ENCODE data around the gene AP3D1. TPM values are rescaled to one million over a fixed set of nuclear protein-coding genes. Genes with fewer than 3 reads are reported as not detected.
A peak's percentile ranks its signal among the peaks of the same experiment; 100 is the strongest.

The AP3D1 gene
- total RNA-seq, 1 donor from 2014 or later, result 146 TPM

DNA sequence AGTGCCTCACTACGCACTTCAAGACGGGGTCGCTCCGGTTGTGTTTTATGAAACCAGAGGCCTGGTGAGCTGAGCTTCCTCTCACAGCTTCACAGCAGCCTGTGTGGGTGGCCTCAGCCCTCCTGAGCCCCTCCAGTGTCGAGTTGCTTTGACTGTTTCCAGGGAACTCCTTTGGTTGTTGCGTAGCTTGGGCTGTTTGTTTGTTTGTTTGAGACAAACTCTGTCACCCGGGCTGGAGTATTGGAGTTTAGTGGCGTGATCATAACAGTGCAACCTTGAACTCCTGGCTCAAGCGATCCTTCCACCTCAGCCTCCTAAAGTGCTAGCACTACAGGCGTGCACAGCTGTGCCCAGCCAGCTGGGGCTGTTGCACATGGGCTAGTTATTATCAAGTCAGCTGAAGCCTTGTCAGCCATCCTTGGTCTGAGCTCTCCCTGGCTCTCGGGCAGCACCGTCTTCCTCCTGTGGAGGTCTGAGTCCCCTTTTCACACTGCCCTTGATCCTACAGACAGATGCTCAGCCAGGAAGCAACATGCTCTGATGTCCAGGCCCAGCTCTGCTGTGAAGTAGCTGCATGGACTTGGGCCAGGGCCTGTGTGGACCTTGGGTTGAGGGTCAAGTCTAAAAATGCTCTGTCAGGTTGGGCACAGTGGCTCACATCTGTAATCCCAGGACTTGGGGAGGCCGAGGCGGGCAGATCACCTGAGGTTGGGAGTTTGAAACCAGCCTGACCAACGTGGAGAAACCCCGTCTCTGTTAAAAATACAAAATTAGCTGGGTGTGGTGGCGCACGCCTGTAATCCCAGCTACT is 22.6 kb upstream of the AP3D1 start:
- Mint-ChIP-seq H3K36me3 (ENCODE audit: low read depth) (no peaks in the 10 kb centered on the region), H3K27me3 (ENCODE audit: low read depth) (no peaks in the 10 kb centered on the region), H3K27ac (ENCODE audit: unreplicated experiment) (no peak overlapping the region), H3K4me1 (peaks cover 40% of the 10 kb centered on the region), H3K4me3 (no peak overlapping the region), H3K9me3 (no peaks in the 10 kb centered on the region)
- DNase-seq (ENCODE audit: low read depth, low spot score), result no peak
- TF ChIP-seq, protein P1, sequence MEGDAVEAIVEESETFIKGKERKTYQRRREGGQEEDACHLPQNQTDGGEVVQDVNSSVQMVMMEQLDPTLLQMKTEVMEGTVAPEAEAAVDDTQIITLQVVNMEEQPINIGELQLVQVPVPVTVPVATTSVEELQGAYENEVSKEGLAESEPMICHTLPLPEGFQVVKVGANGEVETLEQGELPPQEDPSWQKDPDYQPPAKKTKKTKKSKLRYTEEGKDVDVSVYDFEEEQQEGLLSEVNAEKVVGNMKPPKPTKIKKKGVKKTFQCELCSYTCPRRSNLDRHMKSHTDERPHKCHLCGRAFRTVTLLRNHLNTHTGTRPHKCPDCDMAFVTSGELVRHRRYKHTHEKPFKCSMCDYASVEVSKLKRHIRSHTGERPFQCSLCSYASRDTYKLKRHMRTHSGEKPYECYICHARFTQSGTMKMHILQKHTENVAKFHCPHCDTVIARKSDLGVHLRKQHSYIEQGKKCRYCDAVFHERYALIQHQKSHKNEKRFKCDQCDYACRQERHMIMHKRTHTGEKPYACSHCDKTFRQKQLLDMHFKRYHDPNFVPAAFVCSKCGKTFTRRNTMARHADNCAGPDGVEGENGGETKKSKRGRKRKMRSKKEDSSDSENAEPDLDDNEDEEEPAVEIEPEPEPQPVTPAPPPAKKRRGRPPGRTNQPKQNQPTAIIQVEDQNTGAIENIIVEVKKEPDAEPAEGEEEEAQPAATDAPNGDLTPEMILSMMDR (conservative IDR thresholded peaks at IDR 0.05), result no peak

DNA sequence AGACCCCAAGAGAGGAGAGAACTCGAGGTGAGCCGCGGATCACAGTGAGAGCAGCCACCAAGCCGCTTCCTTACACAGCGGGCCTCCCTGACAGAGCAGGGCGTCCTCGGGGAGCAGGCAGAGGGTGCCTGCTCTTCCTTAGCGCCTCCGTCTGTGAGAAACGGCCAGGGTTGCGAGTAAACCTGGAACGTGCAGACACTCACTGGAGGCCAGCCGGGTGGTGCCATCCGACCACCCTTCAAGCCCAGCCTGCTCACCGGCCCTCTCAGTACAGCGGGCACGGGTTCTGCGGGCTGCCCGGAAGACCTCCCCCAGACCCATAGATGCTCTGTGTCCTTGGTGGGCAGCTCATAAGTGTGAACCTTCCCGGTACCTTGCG is 22.0 kb upstream of the AP3D1 start:
- Mint-ChIP-seq H3K4me3 (no peak overlapping the region), H3K9me3 (no peaks in the 10 kb centered on the region), H3K4me1 (peaks cover 46% of the 10 kb centered on the region), H3K36me3 (ENCODE audit: low read depth) (no peaks in the 10 kb centered on the region), H3K27ac (ENCODE audit: unreplicated experiment) (no peak overlapping the region), H3K27me3 (ENCODE audit: low read depth) (no peaks in the 10 kb centered on the region)
- DNase-seq (ENCODE audit: low read depth, low spot score), result no peak
- TF ChIP-seq, protein P1 (conservative IDR thresholded peaks at IDR 0.05), result no peak

DNA sequence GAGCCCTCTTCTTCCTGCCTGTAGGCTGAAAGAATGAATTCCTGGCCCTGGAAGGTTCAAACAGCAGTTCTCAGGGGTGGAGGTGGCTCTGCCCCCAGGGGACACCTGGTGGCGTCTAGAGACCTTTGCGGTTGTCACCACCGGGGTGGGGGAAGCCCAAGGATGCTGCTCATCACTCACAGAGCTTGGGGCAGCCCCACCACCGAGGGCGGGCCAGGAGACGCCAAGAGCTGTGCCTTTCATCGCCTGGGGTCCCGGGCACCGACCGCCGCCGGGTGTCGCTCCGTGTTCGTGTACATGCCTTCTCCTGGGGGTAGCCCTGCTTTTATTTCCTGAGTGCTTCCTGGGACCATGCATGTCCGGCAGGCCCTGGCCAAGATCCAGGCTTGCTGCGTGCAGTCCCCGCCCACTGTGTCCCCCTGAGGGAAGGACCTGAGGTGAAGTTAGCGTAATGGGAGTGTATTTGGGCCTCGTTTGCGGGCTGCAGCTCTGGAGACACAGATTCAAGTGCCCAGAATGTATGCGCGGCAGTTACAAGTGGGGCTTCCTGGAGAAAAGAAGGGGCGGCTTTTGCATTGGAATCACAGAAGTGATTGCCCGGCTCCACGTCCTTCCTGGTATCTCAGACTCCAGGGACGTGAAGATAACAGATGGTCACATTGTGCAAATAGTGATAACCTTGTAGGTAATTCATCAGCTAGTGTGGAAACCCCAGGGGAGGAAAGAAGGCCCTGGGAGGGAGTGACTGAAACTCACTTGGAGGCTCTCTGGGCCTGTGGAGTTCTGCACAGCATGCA is 20.2 kb upstream of the AP3D1 start:
- no peak for DNase-seq (ENCODE audit: low read depth, low spot score)
- no peaks in the 10 kb centered on the region for H3K36me3 Mint-ChIP-seq (ENCODE audit: low read depth)
- no peak overlapping the region for H3K4me3 Mint-ChIP-seq

DNA sequence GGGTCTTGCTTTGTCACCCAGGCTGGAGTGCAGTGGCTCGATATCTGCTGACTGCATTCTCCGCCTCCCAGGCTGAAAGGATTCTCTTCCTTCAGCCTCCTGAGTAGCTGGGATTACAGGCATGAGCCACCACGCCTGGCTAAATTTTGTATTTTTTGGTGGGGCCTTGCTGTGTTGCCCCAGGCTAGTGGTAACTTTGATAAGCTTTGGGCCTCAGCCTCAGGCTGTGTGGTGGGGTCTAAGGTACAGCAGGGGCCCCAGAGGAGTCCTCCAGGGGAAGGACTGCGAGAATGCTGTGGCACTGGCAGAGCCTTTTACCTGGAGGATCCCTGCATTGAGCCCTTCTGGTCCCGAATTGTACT is 19.6 kb upstream of the AP3D1 start:
- no peak overlapping the region for H3K27ac Mint-ChIP-seq (ENCODE audit: unreplicated experiment)
- H3K27me3 Mint-ChIP-seq (ENCODE audit: low read depth), result no peaks in the 10 kb centered on the region
- TF ChIP-seq, protein P1 (conservative IDR thresholded peaks at IDR 0.05), result no peak
- DNase-seq (ENCODE audit: low read depth, low spot score), result no peak
- H3K36me3 Mint-ChIP-seq (ENCODE audit: low read depth), result no peaks in the 10 kb centered on the region
- H3K4me3 Mint-ChIP-seq, result no peak overlapping the region
- peaks cover 63% of the 10 kb centered on the region for H3K4me1 Mint-ChIP-seq
- no peaks in the 10 kb centered on the region for H3K9me3 Mint-ChIP-seq

More for the DNA sequence above, 20.2 kb upstream of the AP3D1 start:
- H3K27ac Mint-ChIP-seq (ENCODE audit: unreplicated experiment), result peak overlapping the region; percentile 43
- no peaks in the 10 kb centered on the region for H3K27me3 Mint-ChIP-seq (ENCODE audit: low read depth)
- peaks cover 62% of the 10 kb centered on the region for H3K4me1 Mint-ChIP-seq
- TF ChIP-seq, protein P1 (conservative IDR thresholded peaks at IDR 0.05), result peak; percentile 29
- no peaks in the 10 kb centered on the region for H3K9me3 Mint-ChIP-seq

DNA sequence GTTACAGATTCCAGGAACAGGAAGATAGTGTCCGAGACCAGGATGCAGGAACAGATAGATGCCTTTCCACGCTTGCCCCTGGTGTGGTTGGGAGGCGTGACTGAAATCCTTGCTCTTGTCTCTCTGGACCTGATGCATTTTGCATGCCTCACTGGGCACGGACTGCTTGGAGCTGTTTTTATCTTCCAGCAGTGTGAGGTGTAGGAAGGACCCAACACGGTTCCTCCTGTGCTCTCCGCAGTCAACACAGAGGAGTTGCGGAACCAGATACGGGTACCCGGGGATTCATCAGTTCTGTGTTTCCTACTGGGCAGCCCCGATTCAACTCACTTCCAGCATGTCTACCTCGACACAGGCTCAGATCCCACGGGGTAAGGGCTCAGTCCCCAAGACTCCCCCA is 18.9 kb upstream of the AP3D1 start:
- Mint-ChIP-seq H3K36me3 (ENCODE audit: low read depth) (no peaks in the 10 kb centered on the region), H3K9me3 (no peaks in the 10 kb centered on the region), H3K27me3 (ENCODE audit: low read depth) (no peaks in the 10 kb centered on the region), H3K27ac (ENCODE audit: unreplicated experiment) (peak overlapping the region; percentile 52), H3K4me1 (peaks cover 68% of the 10 kb centered on the region), H3K4me3 (peak overlapping the region; percentile 87)
- DNase-seq (ENCODE audit: low read depth, low spot score), result no peak
- TF ChIP-seq, protein P1 (conservative IDR thresholded peaks at IDR 0.05), result no peak

All from neural crest cell (in vitro differentiated cells).